ENCODE data around the gene ACVRL1.
"Not testable (repeated sequence)": the region's sequence is repeated elsewhere in the genome, so short reads cannot be mapped to it uniquely, and the experiment has no call there.

Gene ACVRL1

DNA sequence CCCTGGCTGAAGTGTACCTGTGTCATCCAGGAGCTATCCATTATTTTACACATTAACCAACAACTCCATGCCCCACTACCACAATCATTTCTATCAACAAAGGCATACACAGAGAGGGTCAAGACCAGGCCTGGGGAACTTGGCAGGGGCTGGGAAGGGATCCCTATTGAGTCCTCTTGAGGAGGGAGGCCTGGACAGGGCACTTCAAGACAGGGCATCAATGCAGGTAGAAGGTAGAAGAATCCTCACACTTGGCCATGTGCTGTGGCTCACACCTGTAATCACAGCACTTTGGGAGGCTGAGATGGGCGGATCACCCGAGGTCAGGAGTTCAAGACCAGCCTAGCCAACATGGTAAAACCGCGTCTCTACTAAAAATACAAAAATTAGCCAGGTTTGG, 32.8 kb upstream of the ACVRL1 start:
- Mint-ChIP-seq H3K27me3 (ENCODE audit: low read depth) (peaks cover 19% of the 10 kb centered on the region), H3K36me3 (ENCODE audit: low read depth) (no peaks in the 10 kb centered on the region), H3K4me3 (no peak overlapping the region), H3K27ac (peak overlapping the region in 1 of 3 experiments; percentile 52), H3K9me3 (no peaks in the 10 kb centered on the region), H3K4me1 (peaks cover 47% of the 10 kb centered on the region)
- TF ChIP-seq, protein P1, sequence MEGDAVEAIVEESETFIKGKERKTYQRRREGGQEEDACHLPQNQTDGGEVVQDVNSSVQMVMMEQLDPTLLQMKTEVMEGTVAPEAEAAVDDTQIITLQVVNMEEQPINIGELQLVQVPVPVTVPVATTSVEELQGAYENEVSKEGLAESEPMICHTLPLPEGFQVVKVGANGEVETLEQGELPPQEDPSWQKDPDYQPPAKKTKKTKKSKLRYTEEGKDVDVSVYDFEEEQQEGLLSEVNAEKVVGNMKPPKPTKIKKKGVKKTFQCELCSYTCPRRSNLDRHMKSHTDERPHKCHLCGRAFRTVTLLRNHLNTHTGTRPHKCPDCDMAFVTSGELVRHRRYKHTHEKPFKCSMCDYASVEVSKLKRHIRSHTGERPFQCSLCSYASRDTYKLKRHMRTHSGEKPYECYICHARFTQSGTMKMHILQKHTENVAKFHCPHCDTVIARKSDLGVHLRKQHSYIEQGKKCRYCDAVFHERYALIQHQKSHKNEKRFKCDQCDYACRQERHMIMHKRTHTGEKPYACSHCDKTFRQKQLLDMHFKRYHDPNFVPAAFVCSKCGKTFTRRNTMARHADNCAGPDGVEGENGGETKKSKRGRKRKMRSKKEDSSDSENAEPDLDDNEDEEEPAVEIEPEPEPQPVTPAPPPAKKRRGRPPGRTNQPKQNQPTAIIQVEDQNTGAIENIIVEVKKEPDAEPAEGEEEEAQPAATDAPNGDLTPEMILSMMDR (IDR thresholded peaks at IDR 0.05; ENCODE audit: unreplicated experiment in 3 of 3), result no peak

DNA sequence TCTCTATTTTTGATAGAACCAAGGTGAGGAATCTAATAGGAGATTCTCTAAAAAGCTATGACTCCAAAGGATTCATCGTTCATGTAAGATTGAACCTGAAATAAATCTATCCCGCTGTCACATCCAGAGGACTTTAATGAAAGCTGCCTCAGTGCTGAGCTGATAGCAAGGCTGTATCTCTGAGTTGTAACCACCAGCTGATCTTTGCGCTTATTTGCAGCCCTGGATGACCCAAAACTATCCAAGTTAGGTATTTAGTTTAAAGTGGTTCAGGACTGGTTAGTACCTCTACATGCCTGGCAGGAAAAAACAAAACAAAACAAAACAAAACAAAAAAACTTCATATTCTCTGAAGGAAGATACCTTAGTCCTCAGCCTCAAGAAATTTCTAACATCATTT, 28.2 kb upstream of the ACVRL1 start:
- H3K27me3 Mint-ChIP-seq (ENCODE audit: low read depth), result peaks cover 8% of the 10 kb centered on the region
- H3K27ac Mint-ChIP-seq, result no peak overlapping the region
- H3K36me3 Mint-ChIP-seq (ENCODE audit: low read depth), result no peaks in the 10 kb centered on the region
- no peak overlapping the region for H3K4me3 Mint-ChIP-seq
- TF ChIP-seq, protein P1 (IDR thresholded peaks at IDR 0.05; ENCODE audit: unreplicated experiment in 3 of 3), result no peak
- H3K9me3 Mint-ChIP-seq, result peaks cover 3% of the 10 kb centered on the region
- H3K4me1 Mint-ChIP-seq, result peaks cover 8% of the 10 kb centered on the region

DNA sequence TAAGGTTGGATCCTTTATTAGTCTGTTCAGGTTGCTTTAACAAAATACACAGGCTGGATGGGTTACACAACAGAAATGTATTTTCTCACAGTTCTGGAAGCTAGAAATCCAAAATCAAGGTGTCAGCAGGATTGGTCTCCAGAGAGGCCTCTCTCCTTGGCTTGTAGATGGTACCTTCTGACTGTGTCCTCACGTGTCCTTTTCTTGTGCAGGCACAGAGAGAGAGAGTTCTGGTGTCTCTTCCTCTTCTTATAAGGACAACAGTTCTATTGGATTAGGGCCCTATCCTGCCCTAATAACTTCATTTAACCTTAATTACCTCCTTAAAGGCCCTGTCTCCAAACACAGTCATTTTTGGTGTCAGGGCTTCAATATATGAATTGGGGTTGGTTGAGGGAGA, 24.0 kb upstream of the ACVRL1 start:
- Mint-ChIP-seq H3K27me3 (ENCODE audit: low read depth) (peaks cover 8% of the 10 kb centered on the region), H3K4me3 (no peak overlapping the region), H3K27ac (no peak overlapping the region), H3K4me1 (peaks cover 12% of the 10 kb centered on the region), H3K36me3 (ENCODE audit: low read depth) (no peaks in the 10 kb centered on the region), H3K9me3 (peaks cover 3% of the 10 kb centered on the region)
- TF ChIP-seq, protein P1 (IDR thresholded peaks at IDR 0.05; ENCODE audit: unreplicated experiment in 3 of 3), result no peak

DNA sequence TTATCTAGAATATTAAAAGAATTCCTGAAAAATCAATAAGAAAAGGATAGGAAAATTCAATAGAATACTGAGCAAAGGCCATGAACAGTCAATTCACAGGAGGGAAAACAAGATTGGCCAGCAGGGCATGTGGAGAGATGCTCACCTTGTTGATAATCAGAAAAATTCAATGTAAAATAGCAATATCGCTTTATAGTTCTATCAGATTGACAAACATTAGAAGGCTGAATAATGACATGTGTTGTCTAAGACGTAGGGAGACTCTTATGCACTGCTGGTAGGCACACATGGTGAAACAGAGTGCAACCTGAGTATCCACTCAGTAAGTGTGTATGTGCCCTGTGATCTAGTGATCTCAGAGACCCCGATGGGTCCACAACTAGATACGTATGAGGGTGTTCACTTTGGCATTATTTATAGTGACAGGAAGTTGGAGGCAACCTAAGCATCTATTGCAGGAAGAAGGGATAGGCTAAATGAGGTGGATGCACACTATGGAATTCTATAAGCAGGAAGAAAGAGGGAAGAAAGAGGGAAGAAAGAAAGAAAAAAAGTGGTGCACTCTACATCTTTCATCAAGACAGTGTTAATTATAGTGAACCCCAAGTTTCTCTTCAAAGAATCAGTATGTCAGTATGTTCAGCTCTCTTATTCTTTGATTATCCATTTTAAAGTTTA, 23.2 kb upstream of the ACVRL1 start:
- Mint-ChIP-seq H3K27me3 (ENCODE audit: low read depth) (peaks cover 8% of the 10 kb centered on the region), H3K27ac (peak overlapping the region in 1 of 3 experiments; percentile 13), H3K9me3 (peaks cover 3% of the 10 kb centered on the region), H3K4me3 (no peak overlapping the region), H3K36me3 (ENCODE audit: low read depth) (no peaks in the 10 kb centered on the region), H3K4me1 (peaks cover 13% of the 10 kb centered on the region)
- TF ChIP-seq, protein P1 (IDR thresholded peaks at IDR 0.05; ENCODE audit: unreplicated experiment in 3 of 3), result no peak

DNA sequence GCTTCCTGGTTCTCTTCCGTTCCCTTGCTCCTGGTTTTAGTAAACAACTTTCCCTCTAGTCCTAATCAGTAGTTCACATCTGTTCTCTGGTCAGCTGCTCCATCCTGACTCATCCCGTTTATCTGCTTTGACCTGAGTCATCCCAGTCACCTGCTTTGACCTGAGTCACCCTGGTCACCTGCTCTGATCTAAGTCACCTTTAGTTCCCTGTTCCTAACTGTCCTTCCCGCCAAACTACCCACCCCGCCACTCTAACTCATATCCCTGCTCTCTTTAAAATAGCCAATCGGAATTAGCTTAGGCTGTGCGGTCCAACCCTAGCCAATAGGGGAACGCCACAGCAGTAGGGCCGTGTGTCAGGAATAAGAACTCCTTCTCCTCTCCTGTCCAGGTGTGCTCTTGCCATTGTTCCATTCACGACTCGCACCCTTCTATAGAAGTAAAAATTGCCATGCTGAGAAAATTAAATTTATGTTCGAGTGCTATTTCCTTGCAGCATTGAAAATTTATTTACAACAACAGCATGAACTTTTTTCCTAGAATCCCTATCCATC, 22.6 kb upstream of the ACVRL1 start:
- H3K27ac Mint-ChIP-seq, result no peak overlapping the region
- peaks cover 13% of the 10 kb centered on the region for H3K4me1 Mint-ChIP-seq
- H3K27me3 Mint-ChIP-seq (ENCODE audit: low read depth), result peaks cover 8% of the 10 kb centered on the region
- H3K36me3 Mint-ChIP-seq (ENCODE audit: low read depth), result no peaks in the 10 kb centered on the region
- H3K9me3 Mint-ChIP-seq, result peaks cover 3% of the 10 kb centered on the region
- no peak overlapping the region for H3K4me3 Mint-ChIP-seq
- TF ChIP-seq, protein P1 (IDR thresholded peaks at IDR 0.05; ENCODE audit: unreplicated experiment in 3 of 3), result no peak

DNA sequence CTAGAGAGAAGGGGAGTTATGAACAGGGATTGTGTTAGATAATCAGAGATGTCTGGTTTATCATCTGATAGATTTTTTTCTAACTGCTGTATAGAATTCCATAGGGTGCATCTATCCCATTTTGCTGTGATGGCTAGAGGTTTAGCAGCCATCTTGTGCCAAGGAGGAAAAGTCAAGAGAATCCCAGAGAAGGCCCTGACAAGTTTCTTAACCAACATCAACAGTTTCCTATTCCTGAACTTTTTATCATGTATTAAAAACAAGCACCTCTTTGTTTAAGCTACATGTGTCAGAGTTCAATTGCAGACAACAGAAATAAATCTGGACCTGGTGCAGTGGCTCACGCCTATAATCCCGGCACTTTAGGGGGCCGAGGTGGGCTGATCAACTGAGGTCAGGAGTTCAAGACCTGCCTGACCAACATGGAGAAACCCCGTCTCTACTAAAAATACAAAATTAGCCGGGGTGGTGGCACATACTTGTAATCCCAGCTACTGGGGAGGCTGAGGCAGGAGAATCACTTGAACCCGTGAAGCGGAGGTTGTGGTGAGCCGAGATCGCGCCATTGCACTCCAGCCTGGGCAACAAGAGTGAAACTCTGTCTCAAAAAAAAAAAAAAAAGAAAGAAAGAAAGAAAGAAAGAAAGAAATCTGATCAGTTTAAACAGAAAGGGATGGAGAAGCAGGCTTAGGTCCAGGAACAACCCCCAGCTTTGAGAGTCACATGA, 21.8 kb upstream of the ACVRL1 start:
- H3K9me3 Mint-ChIP-seq; H3K4me3 Mint-ChIP-seq; H3K36me3 Mint-ChIP-seq (ENCODE audit: low read depth): not testable (repeated sequence)
- H3K4me1 Mint-ChIP-seq, result peaks cover 13% of the 10 kb centered on the region
- peaks cover 11% of the 10 kb centered on the region for H3K27me3 Mint-ChIP-seq (ENCODE audit: low read depth)
- H3K27ac Mint-ChIP-seq, result peak overlapping the region; percentile 86 to 89 (median 89)

All from nephron (organoid).